ENCODE data around the gene LAMP5.

Gene LAMP5

GRCh38 chr20:9490631-9491030, 23.8 kb upstream of the LAMP5 start:
- no peak for TF ChIP-seq CTCF (IDR thresholded peaks at IDR 0.05; ENCODE audit: low read depth, low read length)
- DNase-seq (ENCODE audit: extremely low read depth, low read depth): no peak

DNA sequence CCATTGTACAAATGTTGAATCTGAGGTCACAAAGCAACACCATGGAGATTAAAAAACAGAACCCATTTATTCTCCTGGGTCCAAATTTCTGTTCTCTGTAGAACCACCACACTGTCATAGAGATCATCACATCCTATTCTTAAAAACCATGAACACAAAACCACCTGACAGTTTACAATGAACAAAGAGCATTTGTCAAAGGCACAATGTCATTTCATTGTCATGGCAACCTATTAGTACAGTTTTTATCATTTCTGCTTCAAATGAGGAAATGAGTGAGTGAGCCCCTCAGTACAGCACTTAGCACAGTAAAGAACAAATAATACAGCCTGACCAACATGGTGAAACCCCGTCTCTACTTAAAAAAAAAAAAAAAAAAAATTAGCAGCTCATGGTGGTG, 23.1 kb upstream of the LAMP5 start:
- DNase-seq (ENCODE audit: extremely low read depth, low read depth): no peak
- no peak for TF ChIP-seq CTCF (IDR thresholded peaks at IDR 0.05; ENCODE audit: low read depth, low read length)

GRCh38 chr20:9492067-9492466, 22.3 kb upstream of the LAMP5 start:
- no peak for TF ChIP-seq CTCF (IDR thresholded peaks at IDR 0.05; ENCODE audit: low read depth, low read length)
- no peak for DNase-seq (ENCODE audit: extremely low read depth, low read depth)

GRCh38 chr20:9493803-9494202, 20.6 kb upstream of the LAMP5 start:
- TF ChIP-seq CTCF (IDR thresholded peaks at IDR 0.05; ENCODE audit: low read depth, low read length): no peak
- DNase-seq (ENCODE audit: extremely low read depth, low read depth): no peak

GRCh38 chr20:9495701-9496100, 18.7 kb upstream of the LAMP5 start:
- DNase-seq (ENCODE audit: extremely low read depth, low read depth): no peak
- TF ChIP-seq CTCF (IDR thresholded peaks at IDR 0.05; ENCODE audit: low read depth, low read length): no peak

GRCh38 chr20:9496155-9496554, 18.2 kb upstream of the LAMP5 start:
- TF ChIP-seq CTCF (IDR thresholded peaks at IDR 0.05; ENCODE audit: low read depth, low read length): no peak
- no peak for DNase-seq (ENCODE audit: extremely low read depth, low read depth)

DNA sequence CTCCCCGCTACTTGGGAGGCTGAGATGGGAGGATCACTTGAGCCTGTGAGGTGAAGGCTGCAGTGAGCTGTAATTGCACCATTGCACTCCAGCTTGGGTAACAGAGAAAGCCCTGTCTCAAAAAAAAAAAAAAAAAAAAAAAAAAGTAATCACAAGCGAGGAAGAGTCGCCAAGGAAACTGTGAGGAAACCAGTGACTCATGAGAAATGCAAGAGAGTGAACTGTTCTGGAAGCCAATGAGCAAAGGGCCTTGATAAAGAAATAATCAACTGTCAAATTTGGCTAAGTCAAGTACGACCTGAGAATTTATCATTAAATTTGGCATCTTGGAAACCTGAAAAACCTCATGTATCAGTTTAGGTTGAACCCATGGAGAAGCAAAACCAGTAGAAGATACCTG, 16.1 kb upstream of the LAMP5 start:
- no peak for DNase-seq (ENCODE audit: extremely low read depth, low read depth)
- no peak for TF ChIP-seq CTCF (IDR thresholded peaks at IDR 0.05; ENCODE audit: low read depth, low read length)

Measured in AG09319 (cell line).